ENCODE data around the gene PPM1H.

PPM1H gene

GRCh38 chr12:62873116-62873825 is 61.7 kb downstream of the PPM1H start:
- H3K4me3 ChIP-seq (ENCODE audit: low read depth, low read length), result no peak overlapping the region
- no peak overlapping the region for H3K27ac ChIP-seq
- peaks cover 3% of the 10 kb centered on the region for H3K36me3 ChIP-seq
- no peak for TF ChIP-seq CTCF (IDR thresholded peaks at IDR 0.05; ENCODE audit: low read depth, low read length)
- no peaks in the 10 kb centered on the region for H3K27me3 ChIP-seq (ENCODE audit: insufficient read depth, low read depth, severe bottlenecking)
- no peak for DNase-seq
- H3K9me3 ChIP-seq (ENCODE audit: severe bottlenecking), result peaks cover 2% of the 10 kb centered on the region

GRCh38 chr12:62868820-62869219 is 66.1 kb downstream of the PPM1H start:
- Histone ChIP-seq H3K27ac (no peak overlapping the region), H3K9me3 (ENCODE audit: severe bottlenecking) (peaks cover 2% of the 10 kb centered on the region), H3K36me3 (peaks cover 3% of the 10 kb centered on the region), H3K4me3 (ENCODE audit: low read depth, low read length) (no peak overlapping the region), H3K27me3 (ENCODE audit: insufficient read depth, low read depth, severe bottlenecking) (no peaks in the 10 kb centered on the region)
- DNase-seq, result no peak
- no peak for TF ChIP-seq CTCF (IDR thresholded peaks at IDR 0.05; ENCODE audit: low read depth, low read length)

GRCh38 chr12:62866451-62867082 is 68.4 kb downstream of the PPM1H start:
- no peak for DNase-seq

GRCh38 chr12:62865937-62866336 is 69.0 kb downstream of the PPM1H start:
- TF ChIP-seq CTCF (IDR thresholded peaks at IDR 0.05; ENCODE audit: low read depth, low read length), result no peak
- Histone ChIP-seq H3K9me3 (ENCODE audit: severe bottlenecking) (peaks cover 2% of the 10 kb centered on the region), H3K4me3 (ENCODE audit: low read depth, low read length) (no peak overlapping the region), H3K27me3 (ENCODE audit: insufficient read depth, low read depth, severe bottlenecking) (no peaks in the 10 kb centered on the region), H3K36me3 (peaks cover 3% of the 10 kb centered on the region), H3K27ac (no peak overlapping the region)
- DNase-seq, result no peak

More at GRCh38 chr12:62866451-62867082, 68.4 kb downstream of the PPM1H start:
- Histone ChIP-seq H3K9me3 (ENCODE audit: severe bottlenecking) (peaks cover 2% of the 10 kb centered on the region), H3K27me3 (ENCODE audit: insufficient read depth, low read depth, severe bottlenecking) (no peaks in the 10 kb centered on the region), H3K27ac (no peak overlapping the region), H3K36me3 (peaks cover 3% of the 10 kb centered on the region), H3K4me3 (ENCODE audit: low read depth, low read length) (no peak overlapping the region)
- no peak for TF ChIP-seq CTCF (IDR thresholded peaks at IDR 0.05; ENCODE audit: low read depth, low read length)

GRCh38 chr12:62865065-62865464 is 69.9 kb downstream of the PPM1H start:
- no peak for TF ChIP-seq CTCF (IDR thresholded peaks at IDR 0.05; ENCODE audit: low read depth, low read length)
- Histone ChIP-seq H3K4me3 (ENCODE audit: low read depth, low read length) (no peak overlapping the region), H3K36me3 (no peaks in the 10 kb centered on the region), H3K27me3 (ENCODE audit: insufficient read depth, low read depth, severe bottlenecking) (no peaks in the 10 kb centered on the region), H3K9me3 (ENCODE audit: severe bottlenecking) (peaks cover 2% of the 10 kb centered on the region), H3K27ac (no peak overlapping the region)
- DNase-seq, result no peak

Measured in WERI-Rb-1 (cell line).